DOHH2 (cell line): ENCODE measurements around the gene ADAMTS3.

Experiments
- H3F3A ChIP-seq: fragments of 200-600 bp; sonication (generic), shearing (Covaris generic); 2 replicates; pipeline ENCODE4 v1.6.0; 2016; ENCODE audit warnings: antibody characterized with exemption, mild to moderate bottlenecking; ENCODE audit not compliant: control insufficient read depth, insufficient read depth
- H3K27ac ChIP-seq: fragments of 200-600 bp; sonication (generic); 2 replicates; pipeline ENCODE4 v1.5.1; 2014; ENCODE audit warnings: low read depth, mild to moderate bottlenecking, low read length, moderate library complexity
- H3K27me3 ChIP-seq: fragments of 200-600 bp; sonication (generic); 2 replicates; pipeline ENCODE4 v1.6.1; 2014; ENCODE audit warnings: mild to moderate bottlenecking, low read length, mixed read lengths; ENCODE audit not compliant: control insufficient read depth
- H3K36me3 ChIP-seq: fragments of 200-600 bp; sonication (generic); 2 replicates; pipeline ENCODE4 v1.6.1; 2014; ENCODE audit warnings: mild to moderate bottlenecking, low read length, moderate library complexity, mixed read lengths; ENCODE audit not compliant: control insufficient read depth
- H3K4me1 ChIP-seq: fragments of 200-600 bp; sonication (generic); 2 replicates; pipeline ENCODE4 v1.6.1; 2014; ENCODE audit warnings: mild to moderate bottlenecking, low read length, mixed read lengths; ENCODE audit not compliant: control insufficient read depth
- H3K4me2 ChIP-seq: fragments of 200-600 bp; sonication (generic); 2 replicates; pipeline ENCODE4 v1.6.0; 2014; ENCODE audit warnings: mild to moderate bottlenecking, low read length, moderate library complexity
- H3K4me3 ChIP-seq: fragments of 200-600 bp; sonication (generic); 2 replicates; pipeline ENCODE4 v1.5.1; 2014; ENCODE audit warnings: mild to moderate bottlenecking, low read length, mixed read lengths
- H3K79me2 ChIP-seq: fragments of 200-600 bp; sonication (generic); 2 replicates; pipeline ENCODE4 v1.6.1; 2014; ENCODE audit warnings: mild to moderate bottlenecking, low read length, mixed read lengths; ENCODE audit not compliant: control insufficient read depth
- H3K9me2 ChIP-seq: fragments of 200-600 bp; sonication (generic); replicated peaks from 2 replicates; pipeline ENCODE4 v1.6.1; 2014; ENCODE audit warnings: mild to moderate bottlenecking, low read length, mixed read lengths; ENCODE audit not compliant: control insufficient read depth
- H3K9me3 ChIP-seq: fragments of 200-600 bp; sonication (generic); 2 replicates; pipeline ENCODE4 v1.6.1; 2014; ENCODE audit warnings: antibody characterized with exemption, low read length, mixed read lengths; ENCODE audit not compliant: control insufficient read depth, insufficient read depth
- H4K20me1 ChIP-seq: fragments of 200-600 bp; sonication (generic); 2 replicates; pipeline ENCODE4 v1.6.0; 2014; ENCODE audit warnings: low read depth, mild to moderate bottlenecking, antibody characterized with exemption, low read length, moderate library complexity; ENCODE audit not compliant: control insufficient read depth, insufficient read depth
- CTCF ChIP-seq: fragments of 200-600 bp; sonication (generic); IDR thresholded peaks from one replicate; pipeline ENCODE4 v1.5.1; 2014; ENCODE audit warnings: antibody characterized with exemption, mild to moderate bottlenecking, low read depth, low read length; ENCODE audit not compliant: poor library complexity, severe bottlenecking
- EZH2phosphoT487 ChIP-seq: fragments of 200-600 bp; sonication (generic); IDR thresholded peaks from 2 replicates; pipeline ENCODE4 v1.6.1; 2017; ENCODE audit warnings: borderline replicate concordance, mild to moderate bottlenecking, antibody characterized with exemption, low read length, moderate library complexity, mixed read lengths

Gene ADAMTS3

GRCh38 chr4:72507167-72507566 is 61.9 kb downstream of the ADAMTS3 start:
- Histone ChIP-seq H4K20me1 (no peaks in the 10 kb centered on the region), H3K36me3 (no peaks in the 10 kb centered on the region)

GRCh38 chr4:72505314-72505744 is 63.7 kb downstream of the ADAMTS3 start:
- no peak overlapping the region for H3K4me2 ChIP-seq
- peak; percentile 80 for TF ChIP-seq CTCF
- no peak for TF ChIP-seq EZH2phosphoT487
- no peaks in the 10 kb centered on the region for H3K9me2 ChIP-seq
- no peaks in the 10 kb centered on the region for H3K4me1 ChIP-seq
- no peaks in the 10 kb centered on the region for H3K27me3 ChIP-seq
- H3K27ac ChIP-seq, result no peak overlapping the region
- H3K4me3 ChIP-seq, result no peak overlapping the region
- no peaks in the 10 kb centered on the region for H3K9me3 ChIP-seq
- H3K36me3 ChIP-seq, result no peaks in the 10 kb centered on the region
- H4K20me1 ChIP-seq, result no peaks in the 10 kb centered on the region
- no peaks in the 10 kb centered on the region for H3K79me2 ChIP-seq
- no peaks in the 10 kb centered on the region for H3F3A ChIP-seq

More at GRCh38 chr4:72507167-72507566, 61.9 kb downstream of the ADAMTS3 start:
- Histone ChIP-seq H3K4me1 (no peaks in the 10 kb centered on the region), H3K9me3 (no peaks in the 10 kb centered on the region), H3F3A (no peaks in the 10 kb centered on the region), H3K27me3 (no peaks in the 10 kb centered on the region), H3K4me2 (no peak overlapping the region), H3K27ac (no peak overlapping the region), H3K79me2 (no peaks in the 10 kb centered on the region), H3K9me2 (no peaks in the 10 kb centered on the region), H3K4me3 (no peak overlapping the region)
- TF ChIP-seq EZH2phosphoT487 (no peak), CTCF (no peak)

- TF ChIP-seq CTCF (no peak), EZH2phosphoT487 (no peak)
- H3K79me2 ChIP-seq, result no peaks in the 10 kb centered on the region
- H3K4me1 ChIP-seq, result no peaks in the 10 kb centered on the region
- no peak overlapping the region for H3K4me3 ChIP-seq
- no peak overlapping the region for H3K27ac ChIP-seq
- H3K9me3 ChIP-seq, result no peaks in the 10 kb centered on the region
- no peaks in the 10 kb centered on the region for H3K27me3 ChIP-seq
- no peaks in the 10 kb centered on the region for H3K36me3 ChIP-seq
- H3K9me2 ChIP-seq, result no peaks in the 10 kb centered on the region
- H4K20me1 ChIP-seq, result no peaks in the 10 kb centered on the region
- no peaks in the 10 kb centered on the region for H3F3A ChIP-seq
- no peak overlapping the region for H3K4me2 ChIP-seq
Measured at GRCh38 chr4:72500214-72500613, 68.8 kb downstream of the ADAMTS3 start.

GRCh38 chr4:72496119-72496518 is 72.9 kb downstream of the ADAMTS3 start:
- no peak overlapping the region for H3K27ac ChIP-seq
- no peaks in the 10 kb centered on the region for H3K79me2 ChIP-seq
- no peaks in the 10 kb centered on the region for H3F3A ChIP-seq
- TF ChIP-seq CTCF (no peak), EZH2phosphoT487 (no peak)
- H3K36me3 ChIP-seq, result no peaks in the 10 kb centered on the region
- H3K4me3 ChIP-seq, result no peak overlapping the region
- no peaks in the 10 kb centered on the region for H3K9me2 ChIP-seq
- no peak overlapping the region for H3K4me2 ChIP-seq
- H3K9me3 ChIP-seq, result no peaks in the 10 kb centered on the region
- no peaks in the 10 kb centered on the region for H3K27me3 ChIP-seq
- no peaks in the 10 kb centered on the region for H4K20me1 ChIP-seq
- H3K4me1 ChIP-seq, result no peaks in the 10 kb centered on the region
